HS-27A (cell line): Measurements from ENCODE around the gene TNKS1BP1.

Source experiments
- DNase-seq: peaks from one replicate; pipeline ENCODE4 v3.0.0-alpha.2; 2012; ENCODE audit warnings: low read depth, missing footprints

Gene TNKS1BP1

GRCh38 chr11:57332694-57333440 is 8.1 kb upstream of the TNKS1BP1 start:
- DNase-seq = no peak

GRCh38 chr11:57331720-57332119 is 7.0 kb upstream of the TNKS1BP1 start:
- DNase-seq = no peak

- no peak for DNase-seq
Observed at GRCh38 chr11:57330029-57330428, 5.3 kb upstream of the TNKS1BP1 start.

GRCh38 chr11:57327721-57328120 is 3.0 kb upstream of the TNKS1BP1 start:
- no peak for DNase-seq

DNA sequence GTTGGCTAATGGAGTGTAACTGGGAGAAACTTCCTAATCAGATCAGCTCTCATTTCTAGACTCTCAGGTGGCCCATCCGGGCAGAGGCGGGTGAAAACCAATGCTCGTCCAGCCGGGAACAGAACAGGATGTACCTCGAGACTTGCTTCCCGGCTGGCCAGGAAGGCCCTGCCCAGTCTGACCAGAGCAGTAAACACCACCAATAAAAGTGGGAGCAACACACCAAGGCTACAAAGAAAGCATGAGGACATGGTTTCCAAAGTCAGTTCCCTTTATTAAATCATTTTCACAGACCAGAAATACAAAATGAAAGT is 940 bp upstream of the TNKS1BP1 start:
- DNase-seq = no peak

DNA sequence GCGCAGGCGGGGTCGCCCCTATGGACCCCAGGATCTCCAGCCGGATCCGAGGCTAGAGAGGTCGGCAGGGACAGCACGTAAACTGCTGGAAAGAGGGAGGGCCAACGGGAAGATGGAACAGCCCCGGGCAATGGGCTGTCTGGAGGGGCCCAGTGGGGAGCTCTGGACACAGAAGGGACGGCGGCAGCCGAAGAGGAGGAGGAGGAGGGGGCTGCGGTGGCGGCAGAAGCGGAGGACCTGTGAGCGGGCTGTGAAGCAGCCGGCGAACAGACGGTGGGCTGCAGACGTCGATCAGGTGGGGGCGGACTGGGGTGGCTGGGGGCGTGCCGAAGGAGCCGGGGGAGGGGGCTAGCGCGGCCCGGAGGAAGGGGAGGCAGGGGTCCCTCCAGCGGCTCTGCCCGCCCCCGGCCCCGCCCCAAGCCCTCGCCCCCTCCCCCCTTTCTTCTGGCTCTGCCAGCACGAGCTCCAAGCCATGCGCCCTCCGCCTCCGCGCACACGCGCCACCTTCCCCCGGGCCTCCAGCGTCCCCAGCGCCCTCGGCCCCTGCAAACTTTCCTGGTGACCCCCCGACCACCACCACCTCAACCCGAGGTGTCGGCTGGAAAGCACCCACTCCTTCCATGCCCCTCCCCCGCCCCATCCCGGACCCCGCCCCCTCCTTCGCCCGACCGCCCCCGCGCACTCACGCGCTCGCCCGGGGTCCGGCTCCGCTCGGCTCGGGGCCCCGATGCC is 432 bp downstream of the TNKS1BP1 start:
- DNase-seq = no peak

GRCh38 chr11:57323855-57324153 is 948 bp downstream of the TNKS1BP1 start:
- DNase-seq = no peak

DNA sequence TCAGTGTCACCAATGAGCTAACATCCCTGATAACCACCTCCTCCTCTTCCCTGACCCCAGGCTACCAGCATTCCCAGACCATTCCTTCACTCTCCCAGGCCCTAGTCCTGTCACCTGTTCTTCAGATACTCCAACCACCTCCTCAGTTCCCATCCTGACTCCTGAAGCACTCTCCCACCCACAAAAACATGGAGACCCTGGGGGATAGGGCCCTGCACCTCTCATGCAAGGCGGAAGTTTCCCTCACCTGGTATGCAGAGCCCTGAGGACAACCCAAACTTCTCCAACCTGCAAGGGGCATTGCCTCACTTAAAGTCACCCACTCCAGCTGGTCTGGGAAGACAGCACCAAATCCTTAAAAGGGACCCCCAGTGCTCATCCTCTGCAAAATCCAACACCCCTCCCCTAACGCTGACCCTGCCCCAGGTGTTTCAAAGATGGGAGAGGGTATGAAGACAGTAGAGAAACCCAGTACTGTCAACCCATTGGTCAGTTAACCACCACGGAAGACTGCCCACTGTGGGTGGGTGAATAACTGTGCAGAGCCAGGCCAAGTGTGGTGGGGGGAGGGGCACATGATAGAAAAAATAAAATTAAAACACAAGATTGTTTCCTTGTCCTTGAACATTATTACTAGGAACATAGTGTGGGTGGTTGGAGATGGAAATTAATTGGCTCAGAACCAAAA is 1.4 kb downstream of the TNKS1BP1 start:
- no peak for DNase-seq

- DNase-seq = peak; percentile 77
Observed at GRCh38 chr11:57322256-57323166, 2.2 kb downstream of the TNKS1BP1 start.

- no peak for DNase-seq
Observed at GRCh38 chr11:57321388-57322255, 3.1 kb downstream of the TNKS1BP1 start.

- DNase-seq = no peak
Observed at GRCh38 chr11:57320719-57321387, 3.9 kb downstream of the TNKS1BP1 start.

DNA sequence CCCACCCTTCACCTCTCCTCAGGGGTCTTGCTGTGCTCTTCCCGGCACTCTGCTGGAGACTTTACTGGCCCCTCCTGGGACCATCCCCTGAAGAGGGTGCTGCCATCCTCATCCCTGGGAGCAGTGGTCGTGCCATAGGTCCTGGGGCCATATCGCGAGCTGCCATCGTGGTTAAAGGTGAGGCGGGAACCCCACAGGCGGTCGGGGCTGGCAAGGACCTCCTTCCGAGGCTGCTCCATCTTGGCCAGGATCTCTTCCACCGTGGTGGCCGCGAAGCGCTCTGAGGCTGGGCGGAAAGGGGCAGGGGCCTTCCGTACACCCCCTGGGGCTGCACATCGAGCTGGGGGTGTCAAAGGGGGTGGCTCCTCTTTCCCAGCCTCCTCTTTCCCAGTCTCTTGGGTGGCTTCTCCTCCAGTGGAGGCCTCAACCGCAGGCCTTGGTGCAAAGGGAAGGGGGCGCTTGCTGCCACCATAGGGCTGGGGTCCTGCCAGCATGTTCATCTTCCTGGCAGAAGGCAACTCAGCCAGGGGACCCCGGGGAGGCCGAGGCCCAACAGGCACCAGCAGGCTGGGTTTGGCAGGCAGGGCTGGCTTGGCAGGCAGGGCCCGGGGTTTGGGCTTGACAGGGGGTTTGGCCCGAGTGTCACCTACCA is 4.6 kb downstream of the TNKS1BP1 start:
- DNase-seq = no peak

GRCh38 chr11:57318178-57318577 is 6.6 kb downstream of the TNKS1BP1 start:
- no peak for DNase-seq

DNA sequence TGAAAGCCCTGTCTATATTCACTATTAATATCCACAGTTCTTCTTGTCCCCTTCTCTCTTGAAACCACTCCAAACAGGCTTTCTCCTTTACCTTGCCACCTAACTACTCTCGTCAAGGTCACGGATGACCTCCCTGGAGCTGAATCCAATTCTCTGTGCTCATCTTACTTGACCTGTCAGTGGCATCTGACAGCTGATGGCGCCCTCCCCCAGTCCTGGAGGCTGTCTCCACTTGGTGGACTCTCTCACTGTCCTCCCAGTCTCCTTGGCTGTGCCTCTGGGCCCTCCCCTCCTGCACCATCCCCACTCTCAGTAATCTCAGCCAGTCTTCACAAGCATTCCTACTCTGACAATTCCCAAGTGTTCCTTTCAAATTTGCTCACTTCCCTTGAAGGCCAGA is 8.7 kb downstream of the TNKS1BP1 start:
- no peak for DNase-seq

- DNase-seq = no peak
Observed at GRCh38 chr11:57315491-57315890, 9.3 kb downstream of the TNKS1BP1 start.

GRCh38 chr11:57314221-57314973 is 10.4 kb downstream of the TNKS1BP1 start:
- no peak for DNase-seq

DNA sequence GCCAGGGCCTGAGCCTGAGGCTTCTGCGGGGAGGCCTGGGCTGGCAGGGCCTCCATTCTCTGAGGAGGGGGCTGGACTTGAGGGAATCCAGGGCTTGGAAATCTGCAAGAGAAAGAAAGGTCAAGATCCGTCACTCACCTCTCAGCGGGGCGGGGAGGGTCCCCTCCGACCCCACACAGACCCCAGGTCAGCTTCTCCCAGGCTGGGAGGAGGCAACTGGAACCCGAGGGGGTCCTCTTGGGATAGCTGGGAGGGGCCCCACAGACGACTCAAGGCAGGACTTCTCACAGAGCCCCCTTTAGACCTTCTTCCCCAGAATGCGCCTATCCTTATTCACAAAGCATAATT is 11.0 kb downstream of the TNKS1BP1 start:
- no peak for DNase-seq

- DNase-seq = no peak
Observed at GRCh38 chr11:57313071-57313787, 11.5 kb downstream of the TNKS1BP1 start.

DNA sequence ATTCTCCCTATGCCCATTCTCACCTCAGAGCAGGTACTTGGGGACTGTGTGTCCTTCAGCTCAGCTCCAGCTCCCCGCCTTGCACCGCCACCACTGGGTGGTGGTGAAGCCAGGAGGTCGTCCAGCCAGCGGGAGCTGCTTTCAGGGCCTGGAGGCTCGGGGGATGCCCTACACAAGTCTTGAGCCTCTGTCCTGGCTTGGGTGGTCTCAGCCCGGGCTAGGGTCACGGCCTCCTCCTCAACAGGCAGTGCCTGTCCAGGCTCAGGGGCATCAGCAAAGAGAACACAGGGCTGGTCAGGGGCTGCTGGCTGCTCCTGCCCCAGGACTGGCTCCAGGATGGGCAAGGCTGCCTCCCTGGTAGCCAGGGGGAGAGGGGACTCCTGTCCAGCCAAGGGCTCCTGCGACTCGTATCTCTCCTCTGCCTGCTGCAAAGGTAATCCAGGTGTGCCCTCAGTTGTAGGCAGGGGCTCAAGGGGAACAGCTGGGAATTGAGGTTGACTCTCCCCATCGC is 12.2 kb downstream of the TNKS1BP1 start:
- no peak for DNase-seq
